Measurements from ENCODE around the gene MTG2.
A peak's percentile ranks its signal among the peaks of the same experiment; 100 is the strongest.
"Not testable (repeated sequence)": the region's sequence is repeated elsewhere in the genome, so short reads cannot be mapped to it uniquely, and the experiment has no call there.

MTG2 gene

GRCh38 chr20:62143957-62144825 is 38.6 kb upstream of the MTG2 start:
- DNase-seq (ENCODE audit: low read depth in 4 of 4, low spot score in 1 of 4), result peak in 3 of 4 experiments; percentile 47 to 61 (median 58)

GRCh38 chr20:62145688-62146018 is 37.2 kb upstream of the MTG2 start:
- no peak for DNase-seq (ENCODE audit: low read depth in 4 of 4, low spot score in 1 of 4)

- no peak for DNase-seq (ENCODE audit: low read depth in 4 of 4, low spot score in 1 of 4)
These were observed 36.6 kb upstream of the MTG2 start for GRCh38 chr20:62146019-62146755.

- no peak for DNase-seq (ENCODE audit: low read depth in 4 of 4, low spot score in 1 of 4)
These were observed 35.7 kb upstream of the MTG2 start for GRCh38 chr20:62147125-62147524.

GRCh38 chr20:62147528-62147927 is 35.3 kb upstream of the MTG2 start:
- no peak for DNase-seq (ENCODE audit: low read depth in 4 of 4, low spot score in 1 of 4)

- not testable (repeated sequence) for DNase-seq (ENCODE audit: low read depth in 4 of 4, low spot score in 1 of 4)
These were observed 34.4 kb upstream of the MTG2 start for GRCh38 chr20:62148383-62148782.

GRCh38 chr20:62148908-62149314 is 33.9 kb upstream of the MTG2 start:
- no peak for DNase-seq (ENCODE audit: low read depth in 4 of 4, low spot score in 1 of 4)

GRCh38 chr20:62149532-62150309 is 33.1 kb upstream of the MTG2 start:
- DNase-seq (ENCODE audit: low read depth in 4 of 4, low spot score in 1 of 4), result no peak

- DNase-seq (ENCODE audit: low read depth in 4 of 4, low spot score in 1 of 4), result no peak
These were observed 32.6 kb upstream of the MTG2 start for GRCh38 chr20:62150310-62150575.

- no peak for DNase-seq (ENCODE audit: low read depth in 4 of 4, low spot score in 1 of 4)
These were observed 31.6 kb upstream of the MTG2 start for GRCh38 chr20:62151225-62151624.

- no peak for DNase-seq (ENCODE audit: low read depth in 4 of 4, low spot score in 1 of 4)
These were observed 30.9 kb upstream of the MTG2 start for GRCh38 chr20:62151835-62152364.

- no peak for DNase-seq (ENCODE audit: low read depth in 4 of 4, low spot score in 1 of 4)
These were observed 27.2 kb upstream of the MTG2 start for GRCh38 chr20:62155428-62156253.

GRCh38 chr20:62156254-62156556 is 26.6 kb upstream of the MTG2 start:
- no peak for DNase-seq (ENCODE audit: low read depth in 4 of 4, low spot score in 1 of 4)

GRCh38 chr20:62156592-62157386 is 26.0 kb upstream of the MTG2 start:
- DNase-seq (ENCODE audit: low read depth in 4 of 4, low spot score in 1 of 4), result peak; percentile 37 to 67 (median 48)

- no peak for DNase-seq (ENCODE audit: low read depth in 4 of 4, low spot score in 1 of 4)
These were observed 25.3 kb upstream of the MTG2 start for GRCh38 chr20:62157387-62158087.

- DNase-seq (ENCODE audit: low read depth in 4 of 4, low spot score in 1 of 4), result no peak
These were observed 24.8 kb upstream of the MTG2 start for GRCh38 chr20:62158088-62158400.

- no peak for DNase-seq (ENCODE audit: low read depth in 4 of 4, low spot score in 1 of 4)
These were observed 24.3 kb upstream of the MTG2 start for GRCh38 chr20:62158541-62158940.

GRCh38 chr20:62159052-62159451 is 23.8 kb upstream of the MTG2 start:
- no peak for DNase-seq (ENCODE audit: low read depth in 4 of 4, low spot score in 1 of 4)

- peak in 1 of 4 experiments; percentile 69 for DNase-seq (ENCODE audit: low read depth in 4 of 4, low spot score in 1 of 4)
These were observed 23.0 kb upstream of the MTG2 start for GRCh38 chr20:62159839-62160238.

- no peak for DNase-seq (ENCODE audit: low read depth in 4 of 4, low spot score in 1 of 4)
These were observed 22.6 kb upstream of the MTG2 start for GRCh38 chr20:62160253-62160652.
